Upper lobe of left lung (tissue), 4 donors: ENCODE results near the gene SERINC3.

Source experiments
- EP300 ChIP-seq, 4 donors: sonication (generic); formaldehyde crosslinking; IDR thresholded peaks; one replicate each; pipeline ENCODE4 v1.5.1; 2017; ENCODE audit warnings: antibody characterized with exemption in 4 of 4, control low read depth in 2 of 4
- POLR2A ChIP-seq, 4 donors: fragments of 450-650 bp; IDR thresholded peaks; one replicate each; pipeline ENCODE4 v1.5.1; 2016 to 2017; ENCODE audit warnings: antibody characterized with exemption in 4 of 4, mild to moderate bottlenecking in 2 of 4
- POLR2AphosphoS5 ChIP-seq, 2 donors: sonication (generic); formaldehyde crosslinking; IDR thresholded peaks; one replicate each; pipeline ENCODE4 v1.5.1; 2017; ENCODE audit warnings: antibody characterized with exemption in 2 of 2
- TF ChIP-seq, protein P1 (sequence below), 6 experiments: fragments of 450-650 bp in 4 of 6; fragments of 200-600 bp in 2 of 6; sonication (generic) in 2 of 6; IDR thresholded peaks; one replicate each; pipeline ENCODE4 v1.5.1; 2016 to 2019; ENCODE audit warnings: antibody characterized with exemption in 6 of 6

- TF ChIP-seq POLR2AphosphoS5 (IDR thresholded peaks at IDR 0.05), result no peak
- TF ChIP-seq, protein P1, sequence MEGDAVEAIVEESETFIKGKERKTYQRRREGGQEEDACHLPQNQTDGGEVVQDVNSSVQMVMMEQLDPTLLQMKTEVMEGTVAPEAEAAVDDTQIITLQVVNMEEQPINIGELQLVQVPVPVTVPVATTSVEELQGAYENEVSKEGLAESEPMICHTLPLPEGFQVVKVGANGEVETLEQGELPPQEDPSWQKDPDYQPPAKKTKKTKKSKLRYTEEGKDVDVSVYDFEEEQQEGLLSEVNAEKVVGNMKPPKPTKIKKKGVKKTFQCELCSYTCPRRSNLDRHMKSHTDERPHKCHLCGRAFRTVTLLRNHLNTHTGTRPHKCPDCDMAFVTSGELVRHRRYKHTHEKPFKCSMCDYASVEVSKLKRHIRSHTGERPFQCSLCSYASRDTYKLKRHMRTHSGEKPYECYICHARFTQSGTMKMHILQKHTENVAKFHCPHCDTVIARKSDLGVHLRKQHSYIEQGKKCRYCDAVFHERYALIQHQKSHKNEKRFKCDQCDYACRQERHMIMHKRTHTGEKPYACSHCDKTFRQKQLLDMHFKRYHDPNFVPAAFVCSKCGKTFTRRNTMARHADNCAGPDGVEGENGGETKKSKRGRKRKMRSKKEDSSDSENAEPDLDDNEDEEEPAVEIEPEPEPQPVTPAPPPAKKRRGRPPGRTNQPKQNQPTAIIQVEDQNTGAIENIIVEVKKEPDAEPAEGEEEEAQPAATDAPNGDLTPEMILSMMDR (IDR thresholded peaks at IDR 0.05), result no peak
- no peak for TF ChIP-seq POLR2A (IDR thresholded peaks at IDR 0.05)
- no peak for TF ChIP-seq EP300 (IDR thresholded peaks at IDR 0.05)
Measured at GRCh38 chr20:44461803-44462174, 60.1 kb downstream of the SERINC3 start.
